HEK293T (cell line): ENCODE data around the gene MAP3K20.

Experiments
- ARNT ChIP-seq: fragments of 450-650 bp; IDR thresholded peaks from 2 replicates; pipeline ENCODE4 v1.6.1; 2017; ENCODE audit warnings: mild to moderate bottlenecking
- BHLHE40 ChIP-seq: fragments of 450-650 bp; IDR thresholded peaks from 2 replicates; pipeline ENCODE4 v1.6.1; 2016; ENCODE audit warnings: mild to moderate bottlenecking, moderate library complexity, borderline replicate concordance
- ELF4 ChIP-seq: fragments of 450-650 bp; IDR thresholded peaks from 2 replicates; pipeline ENCODE4 v1.6.1; 2017; ENCODE audit warnings: antibody characterized with exemption
- FOXA1 ChIP-seq: fragments of 450-650 bp; IDR thresholded peaks from 2 replicates; pipeline ENCODE4 v1.6.1; 2016; ENCODE audit warnings: mild to moderate bottlenecking
- FOXM1 ChIP-seq: fragments of 450-650 bp; IDR thresholded peaks from 2 replicates; pipeline ENCODE4 v1.6.1; 2017; ENCODE audit warnings: mild to moderate bottlenecking, borderline replicate concordance
- HDGF ChIP-seq: fragments of 450-650 bp; IDR thresholded peaks from 2 replicates; pipeline ENCODE4 v1.6.1; 2017; ENCODE audit warnings: antibody characterized with exemption, borderline replicate concordance
- NFRKB ChIP-seq: fragments of 450-650 bp; IDR thresholded peaks from 2 replicates; pipeline ENCODE4 v1.6.1; 2016; ENCODE audit warnings: mild to moderate bottlenecking, moderate library complexity
- PKNOX1 ChIP-seq: fragments of 450-650 bp; IDR thresholded peaks from 2 replicates; pipeline ENCODE4 v1.6.1; 2016
- SP1 ChIP-seq: fragments of 450-650 bp; IDR thresholded peaks from 2 replicates; pipeline ENCODE4 v1.6.1; 2017
- SUZ12 ChIP-seq: fragments of 450-650 bp; IDR thresholded peaks from 2 replicates; pipeline ENCODE4 v1.6.1; 2016; ENCODE audit warnings: mild to moderate bottlenecking
- TARDBP ChIP-seq: fragments of 450-650 bp; IDR thresholded peaks from 2 replicates; pipeline ENCODE4 v1.6.1; 2016
- ZNF384 ChIP-seq: fragments of 450-650 bp; IDR thresholded peaks from 2 replicates; pipeline ENCODE4 v1.6.1; 2016

GRCh38 chr2:173223871-173224270, 148.2 kb downstream of the MAP3K20 start:
- TF ChIP-seq BHLHE40, result no peak
- TF ChIP-seq ZNF384, result no peak
- TF ChIP-seq FOXA1, result no peak
- TF ChIP-seq TARDBP, result no peak
- no peak for TF ChIP-seq HDGF
- TF ChIP-seq FOXM1, result no peak
- TF ChIP-seq NFRKB, result no peak
- no peak for TF ChIP-seq ELF4
- no peak for TF ChIP-seq SUZ12
- TF ChIP-seq ARNT, result no peak
- no peak for TF ChIP-seq SP1
- no peak for TF ChIP-seq PKNOX1
